ENCODE data around the gene MED17.

MED17 gene

GRCh38 chr11:93857413-93858120 lies 73.5 kb downstream of the MED17 start:
- no peak for DNase-seq

GRCh38 chr11:93858121-93858775 lies 74.2 kb downstream of the MED17 start:
- no peak for DNase-seq

GRCh38 chr11:93861808-93862207 lies 77.7 kb downstream of the MED17 start:
- DNase-seq: no peak

Data from NCI-H1105 treated with DMSO at 0.1 percent for 48 hours (cell line).